BLaER1 (cell line): ENCODE measurements around the gene MYL9.
A peak's percentile ranks its signal among the peaks of the same experiment; 100 is the strongest.

Experiments used
- H3K27ac ChIP-seq: shearing (Covaris generic); formaldehyde crosslinking; 2 replicates; pipeline ENCODE4 v1.8.1; 2022
- H3K27me3 ChIP-seq: shearing (Covaris generic); formaldehyde crosslinking; 2 replicates; pipeline ENCODE4 v1.8.1; 2022
- H3K36me3 ChIP-seq: shearing (Covaris generic); formaldehyde crosslinking; 2 replicates; pipeline ENCODE4 v1.8.1; 2022
- H3K4me1 ChIP-seq: shearing (Covaris generic); formaldehyde crosslinking; 2 replicates; pipeline ENCODE4 v1.8.1; 2022
- H3K4me2 ChIP-seq: shearing (Covaris generic); formaldehyde crosslinking; 2 replicates; pipeline ENCODE4 v1.8.1; 2022
- H3K4me3 ChIP-seq: shearing (Covaris generic); formaldehyde crosslinking; 2 replicates; pipeline ENCODE4 v1.8.1; 2022
- H3K9ac ChIP-seq: shearing (Covaris generic); formaldehyde crosslinking; 2 replicates; pipeline ENCODE4 v1.8.1; 2022
- H3K9me3 ChIP-seq: shearing (Covaris generic); formaldehyde crosslinking; 2 replicates; pipeline ENCODE4 v1.8.1; 2022
- H4K20me1 ChIP-seq: shearing (Covaris generic); formaldehyde crosslinking; 2 replicates; pipeline ENCODE4 v1.8.1; 2022
- Cebpa-rat ChIP-seq: shearing (Covaris generic); IDR thresholded peaks from 2 replicates; pipeline ENCODE4 v1.8.1; 2022

MYL9 gene

GRCh38 chr20:36569847-36570429, 28.6 kb downstream of the MYL9 start:
- H3K27me3 ChIP-seq = no peaks in the 10 kb centered on the region
- peaks cover 6% of the 10 kb centered on the region; the same call in 1 of the 2 replicates for H3K36me3 ChIP-seq
- H3K9me3 ChIP-seq = peaks cover 12% of the 10 kb centered on the region
- H4K20me1 ChIP-seq = peaks cover 4% of the 10 kb centered on the region
- H3K27ac ChIP-seq = no peak overlapping the region
- no peak overlapping the region for H3K9ac ChIP-seq
- H3K4me1 ChIP-seq = peaks cover 20% of the 10 kb centered on the region
- no peak for TF ChIP-seq Cebpa-rat
- no peak overlapping the region for H3K4me3 ChIP-seq
- no peak overlapping the region for H3K4me2 ChIP-seq

- Histone ChIP-seq H3K4me2 (peak overlapping the region; percentile 98), H3K36me3 (peaks cover 9% of the 10 kb centered on the region), H3K27me3 (no peaks in the 10 kb centered on the region), H3K27ac (peak overlapping the region; percentile 91), H3K4me3 (peak overlapping the region; percentile 93), H3K9ac (peak overlapping the region; percentile 84), H3K9me3 (no peaks in the 10 kb centered on the region), H3K4me1 (peaks cover 37% of the 10 kb centered on the region), H4K20me1 (peaks cover 23% of the 10 kb centered on the region)
- no peak for TF ChIP-seq Cebpa-rat
These were observed 30.5 kb downstream of the MYL9 start for GRCh38 chr20:36571564-36572504.

GRCh38 chr20:36572701-36573102, 31.4 kb downstream of the MYL9 start:
- H3K36me3 ChIP-seq = peaks cover 17% of the 10 kb centered on the region
- H3K9ac ChIP-seq = peak overlapping the region; percentile 84
- H3K4me3 ChIP-seq = peak overlapping the region; percentile 93
- peaks cover 37% of the 10 kb centered on the region for H3K4me1 ChIP-seq
- no peaks in the 10 kb centered on the region for H3K27me3 ChIP-seq
- no peaks in the 10 kb centered on the region for H3K9me3 ChIP-seq
- peaks cover 31% of the 10 kb centered on the region for H4K20me1 ChIP-seq
- H3K27ac ChIP-seq = peak overlapping the region; percentile 91
- peak overlapping the region; percentile 98 for H3K4me2 ChIP-seq
- no peak for TF ChIP-seq Cebpa-rat

- Histone ChIP-seq H3K4me3 (peak within 1 kb of the TSS; percentile 93), H3K9ac (peak within 1 kb of the TSS; percentile 98), H3K27me3 (no peaks in the 10 kb centered on the region), H3K4me1 (peaks cover 37% of the 10 kb centered on the region), H3K4me2 (peak within 1 kb of the TSS; percentile 98), H4K20me1 (peaks cover 37% of the 10 kb centered on the region), H3K36me3 (peaks cover 23% of the 10 kb centered on the region), H3K27ac (peak within 1 kb of the TSS; percentile 97), H3K9me3 (no peaks in the 10 kb centered on the region)
- no peak for TF ChIP-seq Cebpa-rat
These were observed 31.9 kb downstream of the MYL9 start, which contains the start of gene TGIF2 for GRCh38 chr20:36573103-36573797. Gene TGIF2, plus strand, starts transcription at chr20:36573597. Its CDS starts 5,178 bp downstream, at chr20:36578775.

- H3K36me3 ChIP-seq = peaks cover 29% of the 10 kb centered on the region
- peak overlapping the region; percentile 98 for H3K9ac ChIP-seq
- peak overlapping the region; percentile 70 for H3K4me2 ChIP-seq
- no peaks in the 10 kb centered on the region for H3K27me3 ChIP-seq
- no peak for TF ChIP-seq Cebpa-rat
- H4K20me1 ChIP-seq = peaks cover 43% of the 10 kb centered on the region
- no peaks in the 10 kb centered on the region for H3K9me3 ChIP-seq
- peak overlapping the region; percentile 93 for H3K4me3 ChIP-seq
- H3K4me1 ChIP-seq = peaks cover 37% of the 10 kb centered on the region
- H3K27ac ChIP-seq = peak overlapping the region; percentile 97
These were observed 32.6 kb downstream of the MYL9 start for GRCh38 chr20:36573798-36574365.

- peak overlapping the region; percentile 97 for H3K27ac ChIP-seq
- no peaks in the 10 kb centered on the region for H3K9me3 ChIP-seq
- TF ChIP-seq Cebpa-rat = no peak
- peaks cover 50% of the 10 kb centered on the region for H4K20me1 ChIP-seq
- no peaks in the 10 kb centered on the region for H3K27me3 ChIP-seq
- H3K4me3 ChIP-seq = peak overlapping the region; percentile 93
- peak overlapping the region; percentile 98 for H3K9ac ChIP-seq
- H3K4me2 ChIP-seq = peak overlapping the region; percentile 94
- peaks cover 36% of the 10 kb centered on the region for H3K36me3 ChIP-seq
- H3K4me1 ChIP-seq = peaks cover 37% of the 10 kb centered on the region
These were observed 33.2 kb downstream of the MYL9 start for GRCh38 chr20:36574366-36575135.

GRCh38 chr20:36576081-36576445, 34.7 kb downstream of the MYL9 start:
- peaks cover 65% of the 10 kb centered on the region for H4K20me1 ChIP-seq
- H3K36me3 ChIP-seq = peaks cover 51% of the 10 kb centered on the region
- peak overlapping the region; percentile 98; the same call in 1 of the 2 replicates for H3K9ac ChIP-seq
- H3K4me1 ChIP-seq = peaks cover 37% of the 10 kb centered on the region
- H3K4me2 ChIP-seq = peak overlapping the region; percentile 94
- peak overlapping the region; percentile 93; the same call in 1 of the 2 replicates for H3K4me3 ChIP-seq
- no peaks in the 10 kb centered on the region for H3K9me3 ChIP-seq
- H3K27me3 ChIP-seq = no peaks in the 10 kb centered on the region
- no peak for TF ChIP-seq Cebpa-rat
- no peak overlapping the region for H3K27ac ChIP-seq

GRCh38 chr20:36578356-36579041, 37.2 kb downstream of the MYL9 start:
- H3K36me3 ChIP-seq = peaks cover 75% of the 10 kb centered on the region
- H4K20me1 ChIP-seq = peaks cover 89% of the 10 kb centered on the region
- no peak overlapping the region for H3K27ac ChIP-seq
- H3K27me3 ChIP-seq = no peaks in the 10 kb centered on the region
- H3K4me2 ChIP-seq = no peak overlapping the region
- no peak overlapping the region for H3K9ac ChIP-seq
- TF ChIP-seq Cebpa-rat = no peak
- H3K4me1 ChIP-seq = peaks cover 30% of the 10 kb centered on the region
- no peak overlapping the region for H3K4me3 ChIP-seq
- no peaks in the 10 kb centered on the region for H3K9me3 ChIP-seq
